Cardiac atrium fibroblast (primary cell): ENCODE data around the gene TERT. TPM values are rescaled to one million over a fixed set of nuclear protein-coding genes. Genes with fewer than 3 reads are reported as not detected.

Source experiments
- total RNA-seq: library from RNA; depleted of rRNA; stranded (reverse); fragments of >200 nt; gene quantifications from 2 replicates; pipeline ENCODE4 v1.2.3, GENCODE V29; 2015

TERT gene
- not detected in 2 replicates for total RNA-seq

DNA sequence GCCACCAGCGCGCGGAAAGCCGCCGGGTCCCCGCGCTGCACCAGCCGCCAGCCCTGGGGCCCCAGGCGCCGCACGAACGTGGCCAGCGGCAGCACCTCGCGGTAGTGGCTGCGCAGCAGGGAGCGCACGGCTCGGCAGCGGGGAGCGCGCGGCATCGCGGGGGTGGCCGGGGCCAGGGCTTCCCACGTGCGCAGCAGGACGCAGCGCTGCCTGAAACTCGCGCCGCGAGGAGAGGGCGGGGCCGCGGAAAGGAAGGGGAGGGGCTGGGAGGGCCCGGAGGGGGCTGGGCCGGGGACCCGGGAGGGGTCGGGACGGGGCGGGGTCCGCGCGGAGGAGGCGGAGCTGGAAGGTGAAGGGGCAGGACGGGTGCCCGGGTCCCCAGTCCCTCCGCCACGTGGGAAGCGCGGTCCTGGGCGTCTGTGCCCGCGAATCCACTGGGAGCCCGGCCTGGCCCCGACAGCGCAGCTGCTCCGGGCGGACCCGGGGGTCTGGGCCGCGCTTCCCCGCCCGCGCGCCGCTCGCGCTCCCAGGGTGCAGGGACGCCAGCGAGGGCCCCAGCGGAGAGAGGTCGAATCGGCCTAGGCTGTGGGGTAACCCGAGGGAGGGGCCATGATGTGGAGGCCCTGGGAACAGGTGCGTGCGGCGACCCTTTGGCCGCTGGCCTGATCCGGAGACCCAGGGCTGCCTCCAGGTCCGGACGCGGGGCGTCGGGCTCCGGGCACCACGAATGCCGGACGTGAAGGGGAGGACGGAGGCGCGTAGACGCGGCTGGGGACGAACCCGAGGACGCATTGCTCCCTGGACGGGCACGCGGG lies at the start of gene TERT:
TERT (minus strand) TSS at position 234 of the 815 bp plus-strand sequence; CDS start at position 155, 79 bp downstream.

GRCh38 chr5:1225081-1225480 lies 69.8 kb downstream of the TERT start, which contains the start of gene SLC6A18:
Gene SLC6A18, plus strand, starts transcription at chr5:1225381. Its CDS starts 97 bp downstream, at chr5:1225478.

Other genes with a start within 250 kb of the TERT start
- gene SLC12A7, start 183.0 kb downstream of the TERT start, total RNA-seq: 7.4 and 14.3 TPM in 2 replicates
- gene SLC6A19, start 93.5 kb downstream of the TERT start, total RNA-seq: not detected in 2 replicates
- gene SLC6A18, start 69.7 kb downstream of the TERT start, total RNA-seq: not detected in 2 replicates
- gene CLPTM1L, start 50.0 kb upstream of the TERT start, total RNA-seq: 90.1 and 181 TPM in 2 replicates
- not detected in 2 replicates for gene SLC6A3, start 150.4 kb upstream of the TERT start, total RNA-seq
- gene LPCAT1, start 228.9 kb upstream of the TERT start, total RNA-seq: 92.8 and 114 TPM in 2 replicates